ENCODE data around the gene GHRH. TPM values are rescaled to one million over a fixed set of nuclear protein-coding genes. Genes with fewer than 3 reads are reported as not detected.

The GHRH gene
- polyA plus RNA-seq, 2 of the 4 experiments (the other 2 are of a cell fraction): not detected

DNA sequence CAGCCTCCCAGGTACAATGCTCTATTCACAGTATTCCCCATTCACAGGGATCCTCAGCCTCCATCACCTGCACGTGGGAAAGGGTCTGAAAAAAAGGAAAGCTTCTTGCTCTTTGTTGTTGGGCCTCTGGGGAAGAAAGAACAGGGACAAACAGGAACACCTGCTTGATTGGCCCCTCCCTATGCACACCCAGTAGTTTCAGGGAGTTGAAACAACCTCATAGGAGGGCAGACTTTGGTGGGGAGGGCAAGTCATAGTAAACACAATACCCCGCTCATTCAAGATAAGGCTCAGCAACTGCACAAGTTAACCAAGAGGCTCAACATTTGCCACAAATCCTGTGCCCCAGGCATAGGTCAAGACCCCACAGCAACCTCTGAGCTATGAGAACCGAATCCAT is 1.7 kb downstream of the GHRH start (continued):
- no peak for TF ChIP-seq PHF8 (IDR thresholded peaks at IDR 0.05; ENCODE audit: borderline replicate concordance, low read depth)
- TF ChIP-seq RFX5 (IDR thresholded peaks at IDR 0.05): no peak

- 66% methylated on average over 11 of the region's 11 CpGs for WGBS (ENCODE audit: missing lambda C conversion rate)
- ChIA-PET CTCF (interaction anchor here (1.1 to 3.1 kb wide), 6 partner anchors 9 to 305 kb away, joined by 3 to 27 read pairs (median 6); no protein-coding TSS in a partner anchor), POLR2A (no interaction called here)
- Histone ChIP-seq H3K9me3 (no peaks in the 10 kb centered on the region), H3K4me3 (no peak overlapping the region), H3K4me2 (no peak overlapping the region), H3K4me1 (no peaks in the 10 kb centered on the region), H3K27ac (no peak overlapping the region)
- DNase-seq (ENCODE audit: low read depth in 1 of 2, low spot score in 1 of 2): no peak
- no peak for FAIRE-seq
- TF ChIP-seq TP53 (CRISPR knock-in tag; IDR thresholded peaks at IDR 0.05): no peak
- no peak for TF ChIP-seq PHF8 (IDR thresholded peaks at IDR 0.05; ENCODE audit: borderline replicate concordance, low read depth)
- TF ChIP-seq HEYL (CRISPR knock-in tag; IDR thresholded peaks at IDR 0.05): no peak
- TF ChIP-seq SREBF2 (IDR thresholded peaks at IDR 0.05): no peak
- TF ChIP-seq RCOR1 (IDR thresholded peaks at IDR 0.05; ENCODE audit: low read depth, low read length): no peak
- no peak for TF ChIP-seq KDM1A (IDR thresholded peaks at IDR 0.05; ENCODE audit: low read depth)
- no peak for TF ChIP-seq SMC3 (IDR thresholded peaks at IDR 0.05)
- TF ChIP-seq REST (IDR thresholded peaks at IDR 0.05): no peak
- no peak for TF ChIP-seq BCL3 (IDR thresholded peaks at IDR 0.05)
- TF ChIP-seq PBX3 (IDR thresholded peaks at IDR 0.05): no peak
- no peak for TF ChIP-seq JUNB (IDR thresholded peaks at IDR 0.05)
- TF ChIP-seq CBX8 (IDR thresholded peaks at IDR 0.05): no peak
- no peak for TF ChIP-seq POLR2A (IDR thresholded peaks at IDR 0.05; ENCODE audit: low read length)
- TF ChIP-seq, protein P1, sequence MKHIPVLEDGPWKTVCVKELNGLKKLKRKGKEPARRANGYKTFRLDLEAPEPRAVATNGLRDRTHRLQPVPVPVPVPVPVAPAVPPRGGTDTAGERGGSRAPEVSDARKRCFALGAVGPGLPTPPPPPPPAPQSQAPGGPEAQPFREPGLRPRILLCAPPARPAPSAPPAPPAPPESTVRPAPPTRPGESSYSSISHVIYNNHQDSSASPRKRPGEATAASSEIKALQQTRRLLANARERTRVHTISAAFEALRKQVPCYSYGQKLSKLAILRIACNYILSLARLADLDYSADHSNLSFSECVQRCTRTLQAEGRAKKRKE (CRISPR knock-in tag; IDR thresholded peaks at IDR 0.05; ENCODE audit: low read depth): no peak
- no peak for ATAC-seq
Observed at GRCh38 chr20:37259031-37259430, 2.6 kb downstream of the GHRH start.

DNA sequence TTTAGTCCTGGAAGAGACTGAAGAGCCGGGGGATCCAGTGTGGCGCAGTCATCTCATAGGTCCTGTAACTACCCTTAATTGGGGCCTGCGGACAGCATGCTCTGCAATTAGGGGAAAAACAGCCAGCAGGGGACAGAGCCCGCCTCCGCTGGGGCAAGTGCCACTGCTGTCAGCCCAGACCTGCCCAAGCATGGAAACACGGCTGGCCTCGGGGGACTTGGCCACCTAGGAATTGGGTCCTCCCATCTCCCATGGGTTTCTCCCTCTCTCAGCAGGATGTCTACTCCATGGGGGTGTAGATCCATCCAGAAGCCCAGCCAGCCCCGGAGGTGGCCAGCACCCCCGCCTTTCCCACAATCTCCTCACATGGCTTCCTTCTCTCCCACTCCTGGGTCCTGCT is 3.6 kb downstream of the GHRH start:
- H3K4me3 ChIP-seq: no peak overlapping the region
- no peaks in the 10 kb centered on the region for H3K9me3 ChIP-seq
- no peak for FAIRE-seq
- no peak overlapping the region for H3K27ac ChIP-seq
- no peak; a peak in 1 of 6 replicates for ATAC-seq
- DNase-seq (ENCODE audit: low read depth in 1 of 2, low spot score in 1 of 2): no peak
- WGBS (ENCODE audit: missing lambda C conversion rate): 67% methylated on average over 6 of the region's 9 CpGs
- H3K4me1 ChIP-seq: no peaks in the 10 kb centered on the region
- CTCF ChIA-PET: interaction anchor here (1.1 to 3.4 kb wide), 3 partner anchors 11 to 306 kb away, joined by 3 to 23 read pairs (median 17); no protein-coding TSS in a partner anchor
- no peak overlapping the region for H3K4me2 ChIP-seq
- POLR2A ChIA-PET: no interaction called here
- no peak for TF ChIP-seq CBX8 (IDR thresholded peaks at IDR 0.05)
- no peak for TF ChIP-seq SREBF2 (IDR thresholded peaks at IDR 0.05)
- no peak for TF ChIP-seq ZFP36 (IDR thresholded peaks at IDR 0.05; ENCODE audit: borderline replicate concordance, partially characterized antibody)
- TF ChIP-seq CEBPB (IDR thresholded peaks at IDR 0.05): no peak
- TF ChIP-seq ZC3H11A (IDR thresholded peaks at IDR 0.05): no peak
- no peak for TF ChIP-seq HES2 (IDR thresholded peaks at IDR 0.05)
- no peak for TF ChIP-seq E2F6 (IDR thresholded peaks at IDR 0.05; ENCODE audit: borderline replicate concordance, low read depth)
- no peak for TF ChIP-seq RAD21 (conservative IDR thresholded peaks at IDR 0.05 in 1 of 2, IDR thresholded peaks at IDR 0.05 in 1 of 2)
- no peak for TF ChIP-seq RNF2 (IDR thresholded peaks at IDR 0.05; ENCODE audit: borderline replicate concordance, low read depth)
- no peak for TF ChIP-seq ESRRA (IDR thresholded peaks at IDR 0.05; ENCODE audit: borderline replicate concordance, low read length)
- no peak for TF ChIP-seq NFE2L2 (conservative IDR thresholded peaks at IDR 0.05; ENCODE audit: low read length)
- no peak for TF ChIP-seq GATA3 (IDR thresholded peaks at IDR 0.05; ENCODE audit: borderline replicate concordance)
- TF ChIP-seq, protein P2, sequence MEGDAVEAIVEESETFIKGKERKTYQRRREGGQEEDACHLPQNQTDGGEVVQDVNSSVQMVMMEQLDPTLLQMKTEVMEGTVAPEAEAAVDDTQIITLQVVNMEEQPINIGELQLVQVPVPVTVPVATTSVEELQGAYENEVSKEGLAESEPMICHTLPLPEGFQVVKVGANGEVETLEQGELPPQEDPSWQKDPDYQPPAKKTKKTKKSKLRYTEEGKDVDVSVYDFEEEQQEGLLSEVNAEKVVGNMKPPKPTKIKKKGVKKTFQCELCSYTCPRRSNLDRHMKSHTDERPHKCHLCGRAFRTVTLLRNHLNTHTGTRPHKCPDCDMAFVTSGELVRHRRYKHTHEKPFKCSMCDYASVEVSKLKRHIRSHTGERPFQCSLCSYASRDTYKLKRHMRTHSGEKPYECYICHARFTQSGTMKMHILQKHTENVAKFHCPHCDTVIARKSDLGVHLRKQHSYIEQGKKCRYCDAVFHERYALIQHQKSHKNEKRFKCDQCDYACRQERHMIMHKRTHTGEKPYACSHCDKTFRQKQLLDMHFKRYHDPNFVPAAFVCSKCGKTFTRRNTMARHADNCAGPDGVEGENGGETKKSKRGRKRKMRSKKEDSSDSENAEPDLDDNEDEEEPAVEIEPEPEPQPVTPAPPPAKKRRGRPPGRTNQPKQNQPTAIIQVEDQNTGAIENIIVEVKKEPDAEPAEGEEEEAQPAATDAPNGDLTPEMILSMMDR (IDR thresholded peaks at IDR 0.05): no peak
- TF ChIP-seq HDAC2 (IDR thresholded peaks at IDR 0.05): no peak
- TF ChIP-seq EHF (CRISPR knock-in tag; IDR thresholded peaks at IDR 0.05): no peak
